GM12878 (cell line): ENCODE results near the gene CBFB. TPM values are rescaled to one million over a fixed set of nuclear protein-coding genes. Genes with fewer than 3 reads are reported as not detected.

Source experiments
- ATAC-seq: fragments of 200-7000 bp; cut with Tn5 transposase; 3 replicates; pipeline ENCODE4 v1.9.1; 2020; ENCODE audit warnings: mild to moderate bottlenecking, moderate library complexity
- BruUV-seq: library from RNA; stranded (reverse); fragments of 400-500 nt; replicated peaks from 2 replicates; lab custom pipeline; 2021; lab: Mats Ljungman, UMichigan
- CTCF ChIA-PET: fragments of 300-600 bp; sonication (Branson Sonifier 250); formaldehyde crosslinking; extraction: SDS; loops from one replicate; lab custom pipeline; 2021; ENCODE audit warnings: inconsistent platforms; lab: Yijun Ruan, JAX
- POLR2A ChIA-PET: fragments of 350-600 bp; formaldehyde crosslinking; extraction: SDS; loops from one replicate; lab custom pipeline; 2021; ENCODE audit warnings: inconsistent platforms; lab: Charles Lee
- RAD21 ChIA-PET: fragments of 300-600 bp; sonication (Branson Sonifier 250); formaldehyde crosslinking; loops from one replicate; lab custom pipeline; 2023; ENCODE audit warnings: antibody characterized with exemption; ENCODE audit not compliant: unreplicated experiment; lab: Charles Lee
- SMC1A ChIA-PET: fragments of 300-600 bp; sonication (Branson Sonifier 250); formaldehyde crosslinking; loops from one replicate; lab custom pipeline; 2023; ENCODE audit not compliant: unreplicated experiment, uncharacterized antibody; lab: Charles Lee
- DNase-seq: peaks from one replicate; pipeline ENCODE4 v3.0.0-alpha.2; 2011; ENCODE audit warnings: low read depth, low spot score
- FAIRE-seq: peaks from 3 replicates; lab custom pipeline; 2011; peaks lifted over from hg19 to GRCh38; lab: Jason Lieb, UNC
- H2AFZ ChIP-seq: 2 replicates; pipeline ENCODE4 v1.6.0; 2011; ENCODE audit warnings: low read depth, low read length, control low read depth; ENCODE audit not compliant: control insufficient read depth
- H3K27ac ChIP-seq: 2 replicates; pipeline ENCODE4 v1.5.1; 2011; ENCODE audit warnings: control low read depth; ENCODE audit not compliant: control insufficient read depth, insufficient read depth
- H3K27me3 ChIP-seq, 2 experiments: replicated peaks in 1 of 2; 2 replicates each; pipeline versions ENCODE4 v1.6.0 to v1.6.1; 2011; ENCODE audit warnings: low read length in 1 of 2; ENCODE audit not compliant: control insufficient read depth in 2 of 2, insufficient read depth in 2 of 2
- H3K36me3 ChIP-seq, 2 experiments: 2 replicates each; pipeline ENCODE4 v1.5.1; 2011; ENCODE audit warnings: low read length in 1 of 2; ENCODE audit not compliant: control insufficient read depth in 2 of 2, insufficient read depth in 2 of 2
- H3K4me1 ChIP-seq: 2 replicates; pipeline ENCODE4 v1.6.1; 2011; ENCODE audit warnings: mild to moderate bottlenecking, low read length, moderate library complexity, mixed read lengths; ENCODE audit not compliant: control insufficient read depth, insufficient read depth
- H3K4me2 ChIP-seq: 2 replicates; pipeline ENCODE4 v1.6.0; 2011; ENCODE audit warnings: control low read depth; ENCODE audit not compliant: control insufficient read depth, insufficient read depth
- H3K4me3 ChIP-seq: fragments of 200-600 bp; sonication (generic); 2 replicates; pipeline ENCODE4 v1.5.1; 2016
- H3K79me2 ChIP-seq: 2 replicates; pipeline ENCODE4 v1.6.0; 2011; ENCODE audit warnings: low read length; ENCODE audit not compliant: control insufficient read depth, insufficient read depth
- H3K9ac ChIP-seq: 2 replicates; pipeline ENCODE4 v1.8.0; 2011; ENCODE audit warnings: low read length, control low read depth, mixed read lengths; ENCODE audit not compliant: control insufficient read depth, insufficient read depth
- H3K9me3 ChIP-seq: replicated peaks from 3 replicates; pipeline ENCODE4 v1.5.1; 2011; ENCODE audit warnings: mild to moderate bottlenecking, low read length; ENCODE audit not compliant: control insufficient read depth, insufficient read depth
- H4K20me1 ChIP-seq: 2 replicates; pipeline ENCODE4 v1.6.0; 2011; ENCODE audit not compliant: control insufficient read depth, insufficient read depth
- CEBPB ChIP-seq, 2 experiments: fragments of 150-350 bp in 1 of 2; IDR thresholded peaks; 2 replicates each; pipeline ENCODE4 v1.6.1; 2012 to 2014; ENCODE audit warnings: low read depth in 2 of 2, low read length in 2 of 2, borderline replicate concordance in 1 of 2, inconsistent platforms in 1 of 2
- JUNB ChIP-seq: IDR thresholded peaks from 2 replicates; pipeline ENCODE4 v1.6.1; 2016; ENCODE audit warnings: antibody characterized with exemption, mild to moderate bottlenecking
- MEF2A ChIP-seq: IDR thresholded peaks from 2 replicates; pipeline ENCODE4 v1.6.1; 2011; ENCODE audit warnings: low read depth, mild to moderate bottlenecking, low read length, moderate library complexity; ENCODE audit not compliant: insufficient read depth
- MTA2 ChIP-seq: fragments of 450-650 bp; IDR thresholded peaks from 2 replicates; pipeline ENCODE4 v1.6.1; 2016; ENCODE audit warnings: low read depth, mild to moderate bottlenecking, moderate library complexity
- NR2C1 ChIP-seq: fragments of 450-650 bp; IDR thresholded peaks from 2 replicates; pipeline ENCODE4 v1.6.1; 2017; ENCODE audit warnings: antibody characterized with exemption, mild to moderate bottlenecking, moderate library complexity
- POLR2AphosphoS5 ChIP-seq: IDR thresholded peaks from 2 replicates; pipeline ENCODE4 v1.6.1; 2011; ENCODE audit warnings: mild to moderate bottlenecking, low read length, inconsistent platforms
- RAD51 ChIP-seq: fragments of 450-650 bp; IDR thresholded peaks from 2 replicates; pipeline ENCODE4 v1.6.1; 2016; ENCODE audit warnings: moderate library complexity, mild to moderate bottlenecking, inconsistent platforms
- WGBS: methylation state at CpG from one replicate; pipeline ENCODE4 v1.1.6; 2016; ENCODE audit warnings: low lambda C conversion rate; ENCODE audit not compliant: insufficient replicate concordance, insufficient coverage; ENCODE audit errors: missing lambda C conversion rate; 5-methylcytosine and 5-hydroxymethylcytosine counted together
- in situ Hi-C: fragments of 300-500 bp; cut with MboI; formaldehyde crosslinking; loops from 9 replicates; pipeline ENCODE4 v1.14.3; 2018; ENCODE audit warnings: mixed read lengths
- intact Hi-C: fragments of 100-400 bp; cut with micrococcal nuclease; formaldehyde crosslinking; loops from one replicate; pipeline ENCODE4 v1.14.2; 2022; ENCODE audit not compliant: unreplicated experiment
- polyA plus RNA-seq, 11 experiments: library from polyadenylated mRNA; depleted of rRNA in 4 of 11; unstranded in 6 of 11; stranded (reverse) in 5 of 11; fragments of >200 nt; fragmentation: Nextera tagmentation in 4 of 11; fragmentation: Illumina TruSeq in 1 of 11; extraction: Ambion mirVana in 4 of 11; extraction: Trizol in 1 of 11; gene quantifications; 1 replicate in 1 of 11; 2 replicates in 10 of 11; pipeline versions ENCODE4 v1.2.1 to v1.2.3, GENCODE V29; 2011 to 2016; ENCODE audit warnings: inconsistent platforms in 2 of 11, missing spikeins in 2 of 11, low read depth in 1 of 11
- total RNA-seq, 4 experiments: library from RNA; depleted of rRNA in 3 of 4; stranded (reverse); fragments of >200 nt in 3 of 4; fragmentation: Illumina TruSeq in 1 of 4; extraction: Trizol in 1 of 4; gene quantifications; 2 replicates each; pipeline versions ENCODE4 v1.2.1 to v1.2.3, GENCODE V29; 2013 to 2021

The CBFB gene
- total and polyA plus RNA-seq, 10 of the 15 experiments (the other 5 are each of a cell fraction or from before 2014, with no cell fraction given) = 25.3 to 83.8 (median 65.7) TPM

DNA sequence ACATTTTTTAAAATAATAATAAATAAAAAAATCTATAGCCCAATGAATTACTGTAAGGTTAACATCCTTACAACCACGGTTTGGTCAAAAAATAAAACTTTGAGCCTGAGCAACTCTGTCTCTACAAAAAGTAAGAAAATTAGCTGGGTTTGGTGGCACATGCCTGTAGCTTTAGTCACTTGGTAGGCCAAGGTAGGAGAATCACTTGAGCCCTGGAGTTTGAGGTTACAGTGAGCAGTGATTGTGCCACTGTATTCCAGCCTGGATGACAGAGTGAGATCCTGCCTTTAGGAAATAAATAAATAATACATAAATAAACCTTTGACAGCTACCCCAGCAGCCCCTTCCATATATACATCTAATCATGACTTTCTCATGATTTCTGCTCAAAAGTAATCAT is 53.9 kb downstream of the CBFB start (continued):
- no peak for TF ChIP-seq POLR2AphosphoS5

GRCh38 chr16:67084345-67085028 is 55.5 kb downstream of the CBFB start:
- Histone ChIP-seq H3K9me3 (no peaks in the 10 kb centered on the region), H3K79me2 (peaks cover 3% of the 10 kb centered on the region), H3K27ac (no peak overlapping the region; the same call in 1 of the 2 replicates), H3K9ac (no peak overlapping the region), H2AFZ (no peak overlapping the region), H4K20me1 (no peaks in the 10 kb centered on the region), H3K36me3 (peaks cover 2 to 4% of the 10 kb centered on the region in 2 experiments; a peak in 2 of 4 replicates), H3K4me2 (peak overlapping the region; percentile 51), H3K4me1 (peaks cover 26% of the 10 kb centered on the region), H3K4me3 (no peak overlapping the region), H3K27me3 (no peaks in the 10 kb centered on the region)
- ATAC-seq = peak; percentile 96
- DNase-seq = no peak
- intact Hi-C loops = loop anchor here (1.0 kb wide), 1 partner anchor 22 kb away; no protein-coding TSS in a partner anchor
- FAIRE-seq = peak; percentile 84
- in situ Hi-C loops = no loop called here
- CTCF ChIA-PET = interaction anchor here (1.0 kb wide), 1 partner anchor 67 kb away, joined by 3 read pairs; no protein-coding TSS in a partner anchor
- TF ChIP-seq NR2C1 (no peak), JUNB (peak; percentile 12; the same call in 1 of the 2 replicates), CEBPB (IDR thresholded peaks at IDR 0.05; ENCODE audit: borderline replicate concordance in 1 of 2, low read depth in 2 of 2, low read length in 2 of 2) (peak in 1 of 2 experiments; percentile 37; a peak in 1 of 4 replicates), MTA2 (0 out of 2 replicates have a peak, but pooled peaks have one; percentile 13), MEF2A (peak; percentile 41; the same call in 1 of the 2 replicates), RAD51 (no peak)
- SMC1A ChIA-PET = interaction anchor here (1.4 kb wide), 1 partner anchor 19 kb away, joined by 6 read pairs; no protein-coding TSS in a partner anchor
- no TSS peak for BruUV-seq
- 4% methylated on average over 4 of the region's 4 CpGs for WGBS
- POLR2A ChIA-PET = no interaction called here
- RAD21 ChIA-PET = no interaction called here
